Measurements from ENCODE around the gene ZMPSTE24.

GRCh38 chr1:40265298-40265697 is 7.3 kb downstream of the ZMPSTE24 start:
- TF ChIP-seq POLR2A (IDR thresholded peaks at IDR 0.05) (no peak), CTCF (IDR thresholded peaks at IDR 0.05) (no peak), EP300 (IDR thresholded peaks at IDR 0.05; ENCODE audit: low read depth) (no peak), POLR2AphosphoS5 (IDR thresholded peaks at IDR 0.05) (no peak)
